Activated CD4-positive, alpha-beta T cell treated with anti-CD3 and anti-CD28 coated beads, Interleukin-2, amount 10 ng/mL, durations not matched to agents 7 days and 5 days (primary cell): ENCODE results near the gene JMJD6. TPM values are rescaled to one million over a fixed set of nuclear protein-coding genes. Genes with fewer than 3 reads are reported as not detected.
"Not testable (repeated sequence)": the region's sequence is repeated elsewhere in the genome, so short reads cannot be mapped to it uniquely, and the experiment has no call there.

Experiments
- CTCF ChIA-PET: fragments of 350-600 bp; sonication (Branson Sonifier 250); formaldehyde crosslinking; loops from one replicate; lab custom pipeline; 2021; ENCODE audit warnings: antibody characterized with exemption; lab: Charles Lee
- POLR2A ChIA-PET: fragments of 350-600 bp; sonication (Branson Sonifier 250); formaldehyde crosslinking; loops from one replicate; lab custom pipeline; 2021; ENCODE audit warnings: antibody characterized with exemption; lab: Charles Lee
- DNase-seq: peaks from one replicate; pipeline ENCODE4 v3.0.0-alpha.2; 2020
- H3K27ac Mint-ChIP-seq: one replicate; pipeline ENCODE4 v1.8.0; 2021; ENCODE audit warnings: mild to moderate bottlenecking, moderate library complexity, mixed read lengths
- H3K27me3 Mint-ChIP-seq: one replicate; pipeline ENCODE4 v1.8.0; 2021; ENCODE audit warnings: mixed read lengths
- H3K36me3 Mint-ChIP-seq: one replicate; pipeline ENCODE4 v1.8.0; 2021; ENCODE audit warnings: low read depth, mixed read lengths
- H3K4me1 Mint-ChIP-seq: one replicate; pipeline ENCODE4 v1.8.0; 2021; ENCODE audit warnings: mixed read lengths
- H3K4me3 Mint-ChIP-seq: one replicate; pipeline ENCODE4 v1.8.0; 2021; ENCODE audit warnings: mild to moderate bottlenecking, moderate library complexity, mixed read lengths
- H3K9me3 Mint-ChIP-seq: one replicate; pipeline ENCODE4 v1.8.0; 2021; ENCODE audit warnings: mixed read lengths
- total RNA-seq, 2 experiments: library from RNA; stranded (reverse); gene quantifications; one replicate each; pipeline ENCODE4 v1.2.3, GENCODE V29; 2021

Gene JMJD6
- total RNA-seq, 2 experiments from 2014 or later, result 42.9 to 51.3 TPM

- no peaks in the 10 kb centered on the region for H3K27me3 Mint-ChIP-seq
- H3K9me3 Mint-ChIP-seq, result no peaks in the 10 kb centered on the region
- POLR2A ChIA-PET, result no interaction called here
Observed at GRCh38 chr17:76700270-76700616, 26.2 kb downstream of the JMJD6 start.

GRCh38 chr17:76698466-76698977 lies 27.9 kb downstream of the JMJD6 start:
- H3K27ac Mint-ChIP-seq, H3K4me3 Mint-ChIP-seq, H3K9me3 Mint-ChIP-seq, H3K36me3 Mint-ChIP-seq, DNase-seq, POLR2A ChIA-PET, H3K27me3 Mint-ChIP-seq: not testable (repeated sequence)
- CTCF ChIA-PET, result interaction anchor here (1.6 to 2.4 kb wide), 2 partner anchors 10 to 17 kb away, joined by 4 to 10 read pairs; no protein-coding TSS in a partner anchor
- H3K4me1 Mint-ChIP-seq, result peaks cover 30% of the 10 kb centered on the region

More at GRCh38 chr17:76700270-76700616, 26.2 kb downstream of the JMJD6 start:
- Mint-ChIP-seq H3K4me1 (peaks cover 27% of the 10 kb centered on the region), H3K36me3 (no peaks in the 10 kb centered on the region), H3K4me3 (no peak overlapping the region), H3K27ac (no peak overlapping the region)
- CTCF ChIA-PET, result no interaction called here
- DNase-seq, result no peak

- Mint-ChIP-seq H3K36me3 (no peaks in the 10 kb centered on the region), H3K4me1 (peaks cover 30% of the 10 kb centered on the region), H3K4me3 (no peak overlapping the region), H3K27me3 (no peaks in the 10 kb centered on the region), H3K9me3 (no peaks in the 10 kb centered on the region), H3K27ac (no peak overlapping the region)
- POLR2A ChIA-PET, result no interaction called here
- CTCF ChIA-PET, result interaction anchor here (0.5 to 2.4 kb wide), 4 partner anchors 10 to 565 kb away, joined by 3 to 10 read pairs (median 4); no protein-coding TSS in a partner anchor
- no peak for DNase-seq
Observed at GRCh38 chr17:76697702-76698465, 28.5 kb downstream of the JMJD6 start.

- Mint-ChIP-seq H3K27ac (no peak overlapping the region), H3K36me3 (no peaks in the 10 kb centered on the region), H3K27me3 (no peaks in the 10 kb centered on the region), H3K4me1 (peaks cover 30% of the 10 kb centered on the region), H3K4me3 (no peak overlapping the region), H3K9me3 (no peaks in the 10 kb centered on the region)
- ChIA-PET POLR2A (no interaction called here), CTCF (interaction anchor here (0.7 to 2.0 kb wide), 4 partner anchors 16 to 437 kb away, joined by 3 to 6 read pairs (median 4); no protein-coding TSS in a partner anchor)
- no peak for DNase-seq
Observed at GRCh38 chr17:76696763-76697701, 29.4 kb downstream of the JMJD6 start.

- no peak for DNase-seq
- H3K27ac Mint-ChIP-seq, result peak overlapping the region; percentile 65
- no peaks in the 10 kb centered on the region for H3K36me3 Mint-ChIP-seq
- no peaks in the 10 kb centered on the region for H3K9me3 Mint-ChIP-seq
- peaks cover 30% of the 10 kb centered on the region for H3K4me1 Mint-ChIP-seq
- ChIA-PET CTCF (interaction anchor here (1.1 to 2.0 kb wide), 2 partner anchors 14 to 18 kb away, joined by 5 to 6 read pairs; no protein-coding TSS in a partner anchor), POLR2A (no interaction called here)
- no peak overlapping the region for H3K4me3 Mint-ChIP-seq
- H3K27me3 Mint-ChIP-seq, result no peaks in the 10 kb centered on the region
Observed at GRCh38 chr17:76695059-76695831, 31.2 kb downstream of the JMJD6 start.

GRCh38 chr17:76691379-76692191 lies 34.8 kb downstream of the JMJD6 start:
- Mint-ChIP-seq H3K27me3 (no peaks in the 10 kb centered on the region), H3K36me3 (no peaks in the 10 kb centered on the region), H3K4me1 (peaks cover 15% of the 10 kb centered on the region), H3K27ac (no peak overlapping the region), H3K9me3 (no peaks in the 10 kb centered on the region), H3K4me3 (no peak overlapping the region)
- DNase-seq, result no peak
- POLR2A ChIA-PET, result no interaction called here
- CTCF ChIA-PET, result interaction anchor here (0.6 to 1.2 kb wide), 2 partner anchors 10 to 436 kb away, joined by 3 to 7 read pairs; no protein-coding TSS in a partner anchor

GRCh38 chr17:76690596-76691280 lies 35.7 kb downstream of the JMJD6 start:
- POLR2A ChIA-PET, result no interaction called here
- DNase-seq, result no peak
- peaks cover 8% of the 10 kb centered on the region for H3K4me1 Mint-ChIP-seq
- H3K27me3 Mint-ChIP-seq, result no peaks in the 10 kb centered on the region
- no peak overlapping the region for H3K4me3 Mint-ChIP-seq
- CTCF ChIA-PET, result interaction anchor here (0.6 to 1.2 kb wide), 4 partner anchors 9 to 437 kb away, joined by 3 to 7 read pairs (median 4); no protein-coding TSS in a partner anchor
- no peaks in the 10 kb centered on the region for H3K9me3 Mint-ChIP-seq
- H3K27ac Mint-ChIP-seq, result no peak overlapping the region
- no peaks in the 10 kb centered on the region for H3K36me3 Mint-ChIP-seq

GRCh38 chr17:76689859-76690258 lies 36.5 kb downstream of the JMJD6 start:
- DNase-seq, result no peak
- CTCF ChIA-PET, result interaction anchor here (0.6 to 0.7 kb wide), 2 partner anchors 167 to 1054 kb away, joined by 3 to 4 read pairs; no protein-coding TSS in a partner anchor
- Mint-ChIP-seq H3K27ac (no peak overlapping the region), H3K4me1 (no peaks in the 10 kb centered on the region), H3K27me3 (no peaks in the 10 kb centered on the region), H3K4me3 (no peak overlapping the region), H3K9me3 (no peaks in the 10 kb centered on the region), H3K36me3 (no peaks in the 10 kb centered on the region)
- POLR2A ChIA-PET, result no interaction called here

- no peak for DNase-seq
- no peak overlapping the region for H3K27ac Mint-ChIP-seq
- no peaks in the 10 kb centered on the region for H3K9me3 Mint-ChIP-seq
- ChIA-PET POLR2A (no interaction called here), CTCF (interaction anchor here (1.2 kb wide), 1 partner anchor 64 kb away, joined by 3 read pairs; no protein-coding TSS in a partner anchor)
- no peaks in the 10 kb centered on the region for H3K4me1 Mint-ChIP-seq
- no peak overlapping the region for H3K4me3 Mint-ChIP-seq
- no peaks in the 10 kb centered on the region for H3K36me3 Mint-ChIP-seq
- H3K27me3 Mint-ChIP-seq, result no peaks in the 10 kb centered on the region
Observed at GRCh38 chr17:76688165-76688622, 38.2 kb downstream of the JMJD6 start.

- Mint-ChIP-seq H3K4me1 (no peaks in the 10 kb centered on the region), H3K4me3 (no peak overlapping the region), H3K9me3 (no peaks in the 10 kb centered on the region), H3K36me3 (no peaks in the 10 kb centered on the region), H3K27ac (no peak overlapping the region), H3K27me3 (no peaks in the 10 kb centered on the region)
- DNase-seq, result no peak
- ChIA-PET CTCF (interaction anchor here (0.5 to 1.2 kb wide), 2 partner anchors 63 to 110 kb away, joined by 3 to 4 read pairs; no protein-coding TSS in a partner anchor), POLR2A (no interaction called here)
Observed at GRCh38 chr17:76687298-76688164, 38.9 kb downstream of the JMJD6 start.
